Neutrophil (primary cell): ENCODE data around the gene PRR4.

ENCODE experiments used
- H3K27ac ChIP-seq: fragments of 200-600 bp; sonication (generic); 2 replicates; pipeline ENCODE4 v1.5.1; 2016; ENCODE audit warnings: mild to moderate bottlenecking, moderate library complexity
- H3K27me3 ChIP-seq: fragments of 200-600 bp; sonication (generic); 2 replicates; pipeline ENCODE4 v1.6.0; 2016; ENCODE audit warnings: mild to moderate bottlenecking
- H3K36me3 ChIP-seq: fragments of 200-600 bp; sonication (generic); 2 replicates; pipeline ENCODE4 v1.5.1; 2017
- H3K4me1 ChIP-seq, 2 experiments: fragments of 200-600 bp in 1 of 2; sonication (generic) in 1 of 2; 1 replicate in 1 of 2; 2 replicates in 1 of 2; pipeline versions ENCODE4 v1.5.1 to v1.6.1; 2013 to 2016; ENCODE audit warnings: low read depth in 1 of 2, low read length in 1 of 2, mild to moderate bottlenecking in 1 of 2, moderate library complexity in 1 of 2; ENCODE audit not compliant: control insufficient read depth in 1 of 2, insufficient read depth in 1 of 2
- H3K4me3 ChIP-seq, 2 experiments: fragments of 200-600 bp in 1 of 2; sonication (generic) in 1 of 2; 1 replicate in 1 of 2; 2 replicates in 1 of 2; pipeline ENCODE4 v1.5.1; 2013 to 2016; ENCODE audit warnings: low read depth in 1 of 2, low read length in 1 of 2, mild to moderate bottlenecking in 1 of 2, moderate library complexity in 1 of 2
- H3K9me3 ChIP-seq: fragments of 200-600 bp; sonication (generic); 2 replicates; pipeline ENCODE4 v1.5.1; 2016
- CTCF ChIP-seq: fragments of 200-600 bp; sonication (generic); IDR thresholded peaks from 2 replicates; pipeline ENCODE4 v1.5.1; 2016; ENCODE audit warnings: antibody characterized with exemption

The PRR4 gene

GRCh38 chr12:10802587-10802986 lies 46.7 kb downstream of the PRR4 start, which contains the start of gene TAS2R7:
TAS2R7 (minus strand) TSS chr12:10802627; CDS start chr12:10802570, 57 bp downstream.
- TF ChIP-seq CTCF: no peak
- Histone ChIP-seq H3K4me1 (no peaks in the 10 kb centered on the region), H3K9me3 (no peaks in the 10 kb centered on the region), H3K36me3 (no peaks in the 10 kb centered on the region), H3K27ac (no peak within 1 kb of the TSS), H3K27me3 (no peaks in the 10 kb centered on the region), H3K4me3 (no peak within 1 kb of the TSS)

GRCh38 chr12:10801741-10802140 lies 47.5 kb downstream of the PRR4 start:
- H3K4me3 ChIP-seq: no peak overlapping the region
- H3K36me3 ChIP-seq: no peaks in the 10 kb centered on the region
- H3K9me3 ChIP-seq: no peaks in the 10 kb centered on the region
- no peak overlapping the region for H3K27ac ChIP-seq
- H3K4me1 ChIP-seq: no peaks in the 10 kb centered on the region
- H3K27me3 ChIP-seq: no peaks in the 10 kb centered on the region
- no peak for TF ChIP-seq CTCF
